Measurements from ENCODE around the gene DPH7.

Gene DPH7

GRCh38 chr9:137619240-137620047 lies 40.7 kb upstream of the DPH7 start:
- H4K20me1 ChIP-seq (ENCODE audit: insufficient read depth, low read length, poor library complexity, severe bottlenecking): peaks cover 52% of the 10 kb centered on the region
- H3K4me1 ChIP-seq (ENCODE audit: insufficient read depth, low read length, poor library complexity, severe bottlenecking): peaks cover 32% of the 10 kb centered on the region
- H3K9me3 ChIP-seq (ENCODE audit: insufficient read depth, low read depth, low read length): no peaks in the 10 kb centered on the region
- H3F3A ChIP-seq (ENCODE audit: low read depth): no peaks in the 10 kb centered on the region
- H3K9me2 ChIP-seq (replicated peaks; ENCODE audit: low read depth, low read length): no peaks in the 10 kb centered on the region
- H3K79me2 ChIP-seq (ENCODE audit: insufficient read depth, low read length): peaks cover 81% of the 10 kb centered on the region
- no peak for TF ChIP-seq CTCF (conservative IDR thresholded peaks at IDR 0.05; ENCODE audit: low read length)
- no peak for TF ChIP-seq EZH2phosphoT487 (IDR thresholded peaks at IDR 0.05; ENCODE audit: borderline replicate concordance)
- no peaks in the 10 kb centered on the region for H3K36me3 ChIP-seq (ENCODE audit: insufficient read depth, low read length)
- H3K27me3 ChIP-seq (ENCODE audit: insufficient read depth, low read length, poor library complexity, severe bottlenecking): no peaks in the 10 kb centered on the region
- H3K4me2 ChIP-seq (ENCODE audit: low read depth, low read length, poor library complexity, severe bottlenecking): peak overlapping the region; percentile 95
- H3K9ac ChIP-seq (ENCODE audit: low read depth, low read length, poor library complexity, severe bottlenecking): peak overlapping the region; percentile 89
- peak overlapping the region; percentile 53 for H2AFZ ChIP-seq (ENCODE audit: low read length)
- H3K4me3 ChIP-seq (ENCODE audit: low read length, poor library complexity, severe bottlenecking): peak overlapping the region; percentile 97

GRCh38 chr9:137618105-137619067 lies 39.7 kb upstream of the DPH7 start, which contains the start of gene EHMT1:
EHMT1 (plus strand) TSS chr9:137619005; CDS start chr9:137619029, 24 bp downstream.
- H3K4me1 ChIP-seq (ENCODE audit: insufficient read depth, low read length, poor library complexity, severe bottlenecking): peaks cover 32% of the 10 kb centered on the region
- no peak for TF ChIP-seq EZH2phosphoT487 (IDR thresholded peaks at IDR 0.05; ENCODE audit: borderline replicate concordance)
- no peak for TF ChIP-seq CTCF (conservative IDR thresholded peaks at IDR 0.05; ENCODE audit: low read length)
- peak within 1 kb of the TSS; percentile 99 for H3K4me2 ChIP-seq (ENCODE audit: low read depth, low read length, poor library complexity, severe bottlenecking)
- H3F3A ChIP-seq (ENCODE audit: low read depth): no peaks in the 10 kb centered on the region
- H3K79me2 ChIP-seq (ENCODE audit: insufficient read depth, low read length): peaks cover 70% of the 10 kb centered on the region
- no peaks in the 10 kb centered on the region for H3K36me3 ChIP-seq (ENCODE audit: insufficient read depth, low read length)
- peak within 1 kb of the TSS; percentile 65 for H2AFZ ChIP-seq (ENCODE audit: low read length)
- peaks cover 45% of the 10 kb centered on the region for H4K20me1 ChIP-seq (ENCODE audit: insufficient read depth, low read length, poor library complexity, severe bottlenecking)
- no peaks in the 10 kb centered on the region for H3K27me3 ChIP-seq (ENCODE audit: insufficient read depth, low read length, poor library complexity, severe bottlenecking)
- H3K9me3 ChIP-seq (ENCODE audit: insufficient read depth, low read depth, low read length): no peaks in the 10 kb centered on the region
- peak within 1 kb of the TSS; percentile 97 for H3K9ac ChIP-seq (ENCODE audit: low read depth, low read length, poor library complexity, severe bottlenecking)
- H3K4me3 ChIP-seq (ENCODE audit: low read length, poor library complexity, severe bottlenecking): peak within 1 kb of the TSS; percentile 97
- H3K9me2 ChIP-seq (replicated peaks; ENCODE audit: low read depth, low read length): no peaks in the 10 kb centered on the region

- Histone ChIP-seq H3K79me2 (ENCODE audit: insufficient read depth, low read length) (peaks cover 41% of the 10 kb centered on the region), H3K9ac (ENCODE audit: low read depth, low read length, poor library complexity, severe bottlenecking) (no peak overlapping the region), H3K4me2 (ENCODE audit: low read depth, low read length, poor library complexity, severe bottlenecking) (no peak overlapping the region), H3K9me3 (ENCODE audit: insufficient read depth, low read depth, low read length) (no peaks in the 10 kb centered on the region), H3K9me2 (replicated peaks; ENCODE audit: low read depth, low read length) (no peaks in the 10 kb centered on the region), H3K4me3 (ENCODE audit: low read length, poor library complexity, severe bottlenecking) (no peak overlapping the region), H2AFZ (ENCODE audit: low read length) (no peak overlapping the region), H3K27me3 (ENCODE audit: insufficient read depth, low read length, poor library complexity, severe bottlenecking) (no peaks in the 10 kb centered on the region), H3F3A (ENCODE audit: low read depth) (no peaks in the 10 kb centered on the region), H3K36me3 (ENCODE audit: insufficient read depth, low read length) (no peaks in the 10 kb centered on the region), H4K20me1 (ENCODE audit: insufficient read depth, low read length, poor library complexity, severe bottlenecking) (peaks cover 27% of the 10 kb centered on the region), H3K4me1 (ENCODE audit: insufficient read depth, low read length, poor library complexity, severe bottlenecking) (peaks cover 23% of the 10 kb centered on the region)
- no peak for TF ChIP-seq EZH2phosphoT487 (IDR thresholded peaks at IDR 0.05; ENCODE audit: borderline replicate concordance)
- no peak for TF ChIP-seq CTCF (conservative IDR thresholded peaks at IDR 0.05; ENCODE audit: low read length)
Observed at GRCh38 chr9:137615387-137615871, 36.7 kb upstream of the DPH7 start.
